ENCODE data around the gene OGG1. TPM values are rescaled to one million over a fixed set of nuclear protein-coding genes. Genes with fewer than 3 reads are reported as not detected.

OGG1 gene
- total RNA-seq, 1 donor = 32.1 TPM

DNA sequence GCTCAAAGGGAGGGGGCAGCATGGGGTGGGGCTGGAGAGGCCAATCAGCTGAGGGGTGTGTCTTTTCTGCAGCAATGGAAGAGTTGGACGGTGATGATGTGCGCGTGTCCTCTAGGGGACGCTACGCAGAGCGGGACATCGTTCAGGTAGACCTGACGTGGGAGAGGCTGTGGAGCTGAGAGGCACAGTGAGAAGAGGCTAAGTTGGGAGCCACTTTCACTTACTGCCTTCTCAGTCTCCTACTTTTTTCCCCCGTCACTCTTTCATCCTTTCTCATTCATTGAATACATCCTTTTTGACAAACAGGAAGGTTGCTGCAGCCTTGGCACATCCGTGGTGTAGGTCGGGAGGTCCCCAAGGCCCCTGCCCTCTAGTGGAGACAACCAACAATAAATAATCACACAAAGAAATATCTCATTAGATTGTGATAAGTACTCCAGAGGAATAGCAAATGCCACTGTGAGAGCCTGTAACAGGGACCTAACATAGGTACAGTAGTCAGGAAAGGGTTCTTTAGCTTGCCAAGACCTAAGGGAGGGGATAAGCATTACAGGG is 22.6 kb upstream of the OGG1 start:
- TF ChIP-seq, protein P1, sequence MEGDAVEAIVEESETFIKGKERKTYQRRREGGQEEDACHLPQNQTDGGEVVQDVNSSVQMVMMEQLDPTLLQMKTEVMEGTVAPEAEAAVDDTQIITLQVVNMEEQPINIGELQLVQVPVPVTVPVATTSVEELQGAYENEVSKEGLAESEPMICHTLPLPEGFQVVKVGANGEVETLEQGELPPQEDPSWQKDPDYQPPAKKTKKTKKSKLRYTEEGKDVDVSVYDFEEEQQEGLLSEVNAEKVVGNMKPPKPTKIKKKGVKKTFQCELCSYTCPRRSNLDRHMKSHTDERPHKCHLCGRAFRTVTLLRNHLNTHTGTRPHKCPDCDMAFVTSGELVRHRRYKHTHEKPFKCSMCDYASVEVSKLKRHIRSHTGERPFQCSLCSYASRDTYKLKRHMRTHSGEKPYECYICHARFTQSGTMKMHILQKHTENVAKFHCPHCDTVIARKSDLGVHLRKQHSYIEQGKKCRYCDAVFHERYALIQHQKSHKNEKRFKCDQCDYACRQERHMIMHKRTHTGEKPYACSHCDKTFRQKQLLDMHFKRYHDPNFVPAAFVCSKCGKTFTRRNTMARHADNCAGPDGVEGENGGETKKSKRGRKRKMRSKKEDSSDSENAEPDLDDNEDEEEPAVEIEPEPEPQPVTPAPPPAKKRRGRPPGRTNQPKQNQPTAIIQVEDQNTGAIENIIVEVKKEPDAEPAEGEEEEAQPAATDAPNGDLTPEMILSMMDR (IDR thresholded peaks at IDR 0.05; ENCODE audit: insufficient read depth, low read length) = no peak
- no peak for DNase-seq (ENCODE audit: low read depth)

DNA sequence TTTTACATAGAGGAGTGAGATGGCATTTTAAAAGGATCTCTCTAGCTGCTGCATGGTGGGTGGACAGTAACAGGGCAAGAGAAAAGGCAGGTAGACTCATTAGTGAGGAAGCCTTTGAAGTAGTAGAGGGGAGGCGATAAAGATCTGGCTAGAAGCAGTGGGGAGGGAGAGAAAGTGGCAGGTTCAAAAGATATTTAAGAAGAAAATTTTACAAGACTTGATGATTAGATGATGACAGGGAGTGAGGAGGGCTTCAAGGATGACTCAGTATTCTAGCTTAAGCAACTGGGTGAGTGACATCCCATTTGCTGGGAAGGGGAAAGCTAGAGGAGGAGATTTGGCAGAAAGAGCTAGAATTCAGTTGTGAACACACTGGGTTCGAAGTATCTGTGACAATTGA is 22.0 kb upstream of the OGG1 start:
- no peak overlapping the region for H3K4me3 ChIP-seq (ENCODE audit: low read depth, low read length)
- DNase-seq (ENCODE audit: low read depth) = no peak
- TF ChIP-seq, protein P1 (IDR thresholded peaks at IDR 0.05; ENCODE audit: insufficient read depth, low read length) = no peak

More for the DNA sequence above, 22.6 kb upstream of the OGG1 start:
- no peak overlapping the region for H3K4me3 ChIP-seq (ENCODE audit: low read depth, low read length)

- TF ChIP-seq, protein P1 (IDR thresholded peaks at IDR 0.05; ENCODE audit: insufficient read depth, low read length) = no peak
- no peak for DNase-seq (ENCODE audit: low read depth)
- H3K4me3 ChIP-seq (ENCODE audit: low read depth, low read length) = no peak overlapping the region
These were observed 20.3 kb upstream of the OGG1 start for GRCh38 chr3:9729419-9729818.

DNA sequence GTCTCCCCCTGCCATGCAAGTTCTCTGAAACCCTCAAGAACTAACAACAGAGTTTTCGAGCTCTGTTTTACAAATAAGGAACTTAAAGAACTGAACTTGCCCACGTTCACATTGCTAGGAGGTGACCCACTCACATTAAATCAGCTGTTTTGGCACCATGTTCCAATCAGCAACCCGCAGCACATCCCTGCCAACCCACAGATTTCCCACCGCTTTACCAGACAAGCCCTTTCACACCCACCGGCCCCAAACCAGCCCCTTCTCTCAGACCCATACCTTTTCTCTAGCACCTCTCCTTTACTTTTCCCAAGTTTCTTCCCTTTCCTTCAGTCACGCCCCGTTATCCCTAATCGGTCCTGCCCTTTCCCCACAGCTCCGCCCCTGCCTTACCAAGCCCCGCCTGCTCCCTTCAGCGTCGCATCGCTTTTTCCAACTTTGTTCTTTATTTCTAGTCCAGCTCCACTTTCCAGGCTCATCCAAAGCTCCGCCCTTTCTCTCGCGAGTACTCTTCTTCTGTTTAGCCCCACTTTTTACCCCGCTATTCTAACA is 19.0 kb upstream of the OGG1 start:
- peak overlapping the region; percentile 69 for H3K4me3 ChIP-seq (ENCODE audit: low read depth, low read length)
- no peak for DNase-seq (ENCODE audit: low read depth)
- TF ChIP-seq, protein P1 (IDR thresholded peaks at IDR 0.05; ENCODE audit: insufficient read depth, low read length) = no peak

DNA sequence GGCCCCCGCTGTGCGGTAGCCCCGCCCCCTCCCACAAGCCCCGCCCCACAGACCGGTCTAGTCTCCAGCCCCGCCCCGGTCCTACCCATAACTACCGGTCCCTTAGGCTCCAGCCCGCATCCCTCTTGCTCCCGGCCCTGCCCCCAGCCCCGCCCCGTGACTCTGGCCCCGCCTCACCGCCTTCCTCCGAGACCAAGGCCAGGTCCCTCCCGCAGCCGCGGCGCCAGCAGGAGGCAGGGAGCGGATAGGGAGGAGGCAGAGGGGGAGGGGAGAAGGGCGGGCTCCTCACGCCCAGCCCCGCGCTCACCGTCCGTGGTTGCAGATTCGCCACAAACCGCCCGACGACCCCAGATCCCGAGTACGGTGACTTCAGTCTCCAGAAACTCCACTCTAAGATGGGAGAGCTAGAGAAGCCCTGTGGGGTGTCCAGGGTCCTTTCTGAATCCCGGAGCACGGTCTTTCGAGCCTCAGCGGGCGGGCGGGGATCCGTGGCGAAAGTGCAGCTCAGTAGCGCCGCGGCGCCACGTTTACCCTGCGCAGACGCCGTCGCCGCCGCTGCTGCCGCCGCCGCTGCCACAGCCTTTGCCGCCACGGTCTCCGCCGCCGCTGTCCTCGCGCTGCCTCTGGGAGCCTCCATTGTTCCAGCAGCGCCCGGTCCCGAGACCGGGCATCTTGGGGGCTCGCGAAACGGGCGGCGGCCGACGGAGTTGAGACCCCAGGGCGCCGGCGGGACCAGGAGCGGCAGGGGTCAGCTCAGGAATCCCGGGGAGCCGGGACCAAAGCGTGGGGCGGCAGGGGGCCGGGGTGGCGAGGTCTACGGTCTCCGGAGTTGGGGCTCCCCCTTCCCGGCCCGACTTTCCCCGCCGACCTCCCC is 18.3 kb upstream of the OGG1 start, which contains the start of gene BRPF1:
BRPF1 (plus strand) TSS at position 530 of the 874 bp plus-strand sequence. CDS start 2,406 bp downstream, outside the sequence.
- TF ChIP-seq, protein P1 (IDR thresholded peaks at IDR 0.05; ENCODE audit: insufficient read depth, low read length) = peak; percentile 22
- peak; percentile 99 for DNase-seq (ENCODE audit: low read depth)
- H3K4me3 ChIP-seq (ENCODE audit: low read depth, low read length) = peak within 1 kb of the TSS; percentile 95

GRCh38 chr3:9732080-9732739 is 17.5 kb upstream of the OGG1 start:
- DNase-seq (ENCODE audit: low read depth) = no peak
- TF ChIP-seq, protein P1 (IDR thresholded peaks at IDR 0.05; ENCODE audit: insufficient read depth, low read length) = no peak
- peak overlapping the region; percentile 95 for H3K4me3 ChIP-seq (ENCODE audit: low read depth, low read length)

Measured in fibroblast of the aortic adventitia (primary cell).